AG04450 (cell line): Measurements from ENCODE around the gene FANCD2. TPM values are rescaled to one million over a fixed set of nuclear protein-coding genes. Genes with fewer than 3 reads are reported as not detected.

Experiments
- CTCF ChIA-PET: fragments of 300-600, 350-600 bp; formaldehyde crosslinking; extraction: SDS; loops from one replicate; lab custom pipeline; 2022; ENCODE audit warnings: antibody characterized with exemption, inconsistent platforms; lab: Charles Lee
- POLR2A ChIA-PET: fragments of 350-600 bp; formaldehyde crosslinking; extraction: SDS; loops from one replicate; lab custom pipeline; 2021; ENCODE audit warnings: antibody characterized with exemption, inconsistent platforms; lab: Yijun Ruan, JAX
- DNase-seq: peaks from one replicate; pipeline ENCODE4 v3.0.0-alpha.2; 2011; ENCODE audit warnings: low read depth, low spot score
- H3K27ac ChIP-seq: one replicate; pipeline ENCODE4 v1.5.1; 2012; ENCODE audit warnings: low read depth, low read length, control low read depth
- H3K27me3 ChIP-seq: one replicate; pipeline ENCODE4 v1.6.0; 2012; ENCODE audit warnings: low read length; ENCODE audit not compliant: control insufficient read depth, insufficient read depth
- H3K4me3 ChIP-seq: 2 replicates; pipeline ENCODE4 v1.5.1; 2011; ENCODE audit warnings: mild to moderate bottlenecking, low read depth, low read length, control low read depth
- H3K9me3 ChIP-seq: 2 replicates; pipeline ENCODE4 v1.5.1; 2012; ENCODE audit warnings: low read length; ENCODE audit not compliant: control insufficient read depth, insufficient read depth
- polyA plus RNA-seq: library from polyadenylated mRNA; depleted of rRNA; stranded (reverse); fragments of >200 nt; gene quantifications from 2 replicates; pipeline ENCODE4 v1.2.3, GENCODE V29; 2011; rRNA removed
- small RNA-seq: library from RNA; depleted of rRNA; stranded (forward); fragments of <200 nt; gene quantifications from one replicate; pipeline ENCODE3, GENCODE V24; 2012; ENCODE audit warnings: low read depth; ENCODE audit not compliant: insufficient read length
- TF ChIP-seq, protein P1 (sequence below): IDR thresholded peaks from 2 replicates; pipeline ENCODE4 v1.5.1; 2011; ENCODE audit warnings: low read depth, low read length, control low read depth, inconsistent platforms

The FANCD2 gene
- polyA plus RNA-seq, 1 experiment = 5.4 TPM

DNA sequence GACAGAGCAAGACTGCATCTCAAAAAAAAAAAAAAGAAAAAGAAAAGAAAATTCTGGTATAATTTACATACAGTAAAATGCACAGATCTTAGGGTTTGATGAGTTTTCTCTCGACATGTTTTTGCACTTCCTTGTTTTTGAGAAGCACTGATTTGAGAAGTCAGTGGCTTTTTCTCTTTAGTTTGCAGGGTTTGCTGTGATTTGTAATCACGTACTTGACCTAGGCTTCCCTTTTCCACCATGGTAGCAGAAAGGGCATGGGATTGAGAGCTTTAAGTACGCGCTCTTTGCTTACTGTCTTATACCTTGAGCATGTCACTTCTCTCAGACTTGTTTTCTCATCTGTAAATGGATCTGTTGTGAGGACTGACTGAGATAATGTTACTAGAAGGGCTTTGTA, 119.4 kb downstream of the FANCD2 start:
- H3K4me3 ChIP-seq = no peak overlapping the region
- ChIA-PET POLR2A (no interaction called here), CTCF (interaction anchor here (0.7 kb wide), 1 partner anchor 123 kb away, joined by 3 read pairs; no protein-coding TSS in a partner anchor)
- H3K27me3 ChIP-seq = no peaks in the 10 kb centered on the region
- TF ChIP-seq, protein P1, sequence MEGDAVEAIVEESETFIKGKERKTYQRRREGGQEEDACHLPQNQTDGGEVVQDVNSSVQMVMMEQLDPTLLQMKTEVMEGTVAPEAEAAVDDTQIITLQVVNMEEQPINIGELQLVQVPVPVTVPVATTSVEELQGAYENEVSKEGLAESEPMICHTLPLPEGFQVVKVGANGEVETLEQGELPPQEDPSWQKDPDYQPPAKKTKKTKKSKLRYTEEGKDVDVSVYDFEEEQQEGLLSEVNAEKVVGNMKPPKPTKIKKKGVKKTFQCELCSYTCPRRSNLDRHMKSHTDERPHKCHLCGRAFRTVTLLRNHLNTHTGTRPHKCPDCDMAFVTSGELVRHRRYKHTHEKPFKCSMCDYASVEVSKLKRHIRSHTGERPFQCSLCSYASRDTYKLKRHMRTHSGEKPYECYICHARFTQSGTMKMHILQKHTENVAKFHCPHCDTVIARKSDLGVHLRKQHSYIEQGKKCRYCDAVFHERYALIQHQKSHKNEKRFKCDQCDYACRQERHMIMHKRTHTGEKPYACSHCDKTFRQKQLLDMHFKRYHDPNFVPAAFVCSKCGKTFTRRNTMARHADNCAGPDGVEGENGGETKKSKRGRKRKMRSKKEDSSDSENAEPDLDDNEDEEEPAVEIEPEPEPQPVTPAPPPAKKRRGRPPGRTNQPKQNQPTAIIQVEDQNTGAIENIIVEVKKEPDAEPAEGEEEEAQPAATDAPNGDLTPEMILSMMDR = no peak
- H3K27ac ChIP-seq = no peak overlapping the region
- peaks cover 8% of the 10 kb centered on the region; the same call in 1 of the 2 replicates for H3K9me3 ChIP-seq
- DNase-seq = no peak

DNA sequence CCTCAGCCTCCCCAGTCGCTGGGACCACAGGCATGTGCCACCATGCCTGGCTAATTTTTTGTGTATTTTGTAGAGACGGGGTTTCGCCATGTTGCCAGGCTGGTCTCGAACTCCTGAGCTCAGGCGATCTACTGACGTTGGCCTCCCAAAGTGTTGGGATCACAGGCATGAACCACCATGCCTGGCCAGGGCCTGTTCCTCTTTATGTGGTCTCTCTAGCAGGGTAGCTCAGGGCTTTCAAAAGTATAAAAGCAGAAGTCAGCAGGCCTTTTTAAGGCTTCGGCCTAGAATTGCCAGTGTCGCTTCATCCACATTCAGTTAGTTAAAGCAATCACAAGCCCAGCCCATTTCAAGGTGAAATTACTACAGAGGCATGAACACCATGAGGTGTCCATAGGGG, 123.0 kb downstream of the FANCD2 start:
- no peak overlapping the region for H3K27ac ChIP-seq
- H3K9me3 ChIP-seq = no peaks in the 10 kb centered on the region
- DNase-seq = no peak
- CTCF ChIA-PET = interaction anchor here (1.2 kb wide), 1 partner anchor 203 kb away, joined by 3 read pairs; no protein-coding TSS in a partner anchor
- H3K4me3 ChIP-seq = no peak overlapping the region
- TF ChIP-seq, protein P1 = no peak
- no peaks in the 10 kb centered on the region for H3K27me3 ChIP-seq
- POLR2A ChIA-PET = no interaction called here

DNA sequence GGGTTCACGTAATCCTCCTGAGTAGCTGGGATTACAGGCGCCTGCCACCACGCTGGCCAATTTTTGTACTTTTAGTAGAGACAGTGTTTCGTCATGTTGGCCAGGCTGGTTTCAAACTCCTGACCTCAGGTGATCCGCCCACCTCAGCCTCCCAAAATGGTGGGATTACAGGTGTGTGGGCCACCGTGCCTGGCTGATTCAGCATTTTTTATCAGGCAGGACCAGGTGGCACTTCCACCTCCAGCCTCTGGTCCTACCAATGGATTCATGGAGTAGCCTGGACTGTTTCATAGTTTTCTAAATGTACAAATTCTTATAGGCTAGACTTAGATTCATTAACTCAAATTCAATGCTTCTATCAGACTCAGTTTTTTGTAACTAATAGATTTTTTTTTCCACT, 124.8 kb downstream of the FANCD2 start:
- POLR2A ChIA-PET = no interaction called here
- no peak for DNase-seq
- Histone ChIP-seq H3K27ac (no peak overlapping the region), H3K9me3 (no peaks in the 10 kb centered on the region), H3K4me3 (no peak overlapping the region), H3K27me3 (no peaks in the 10 kb centered on the region)
- TF ChIP-seq, protein P1 = no peak
- CTCF ChIA-PET = interaction anchor here (1.0 to 2.7 kb wide), 3 partner anchors 13 to 219 kb away, joined by 5 to 11 read pairs (median 6); partner anchors contain the start of gene IRAK2

Small RNAs within 50 kb of the gene (small RNA-seq; reads per million reads assigned to genes)
- not detected for gene CYCSP10
- not detected for gene RNU6-670P

Other genes starting within 250 kb of the FANCD2 start
- gene TADA3, start 234.0 kb upstream of the FANCD2 start, polyA plus RNA-seq = 61.8 and 83.7 TPM in 2 replicates
- gene ARPC4, start 233.4 kb upstream of the FANCD2 start, polyA plus RNA-seq = 199 and 200 TPM in 2 replicates
- gene TTLL3, start 216.2 kb upstream of the FANCD2 start, polyA plus RNA-seq = 17.8 and 22.4 TPM in 2 replicates
- gene RPUSD3, start 182.4 kb upstream of the FANCD2 start, polyA plus RNA-seq = 29.0 and 34.2 TPM in 2 replicates
- gene CIDEC, start 146.2 kb upstream of the FANCD2 start, polyA plus RNA-seq = not detected in 2 replicates
- 44.4 and 47.9 TPM in 2 replicates for gene JAGN1, start 135.8 kb upstream of the FANCD2 start, polyA plus RNA-seq
- 2.0 and 2.1 TPM in 2 replicates for gene IL17RE, start 123.6 kb upstream of the FANCD2 start, polyA plus RNA-seq
- 17.3 and 24.4 TPM in 2 replicates for gene IL17RC, start 109.3 kb upstream of the FANCD2 start, polyA plus RNA-seq
- gene CRELD1, start 92.6 kb upstream of the FANCD2 start, polyA plus RNA-seq = 29.5 TPM in 2 replicates
- 3.4 and 4.2 TPM in 2 replicates for gene PRRT3, start 74.0 kb upstream of the FANCD2 start, polyA plus RNA-seq
- 159 and 161 TPM in 2 replicates for gene EMC3, start 39.6 kb upstream of the FANCD2 start, polyA plus RNA-seq
- not detected in 2 replicates for gene FANCD2OS, start 81.8 kb downstream of the FANCD2 start, polyA plus RNA-seq
- 198 and 202 TPM in 2 replicates for gene BRK1, start 89.2 kb downstream of the FANCD2 start, polyA plus RNA-seq
- gene VHL, start 115.3 kb downstream of the FANCD2 start, polyA plus RNA-seq = 12.7 and 13.7 TPM in 2 replicates
- 7.6 and 8.9 TPM in 2 replicates for gene IRAK2, start 138.5 kb downstream of the FANCD2 start, polyA plus RNA-seq
- gene TATDN2, start 222.0 kb downstream of the FANCD2 start, polyA plus RNA-seq = 17.7 and 20.5 TPM in 2 replicates